NCI-H2196 (cell line): ENCODE measurements around the gene CEP83.
A peak's percentile ranks its signal among the peaks of the same experiment; 100 is the strongest.
"Not testable (repeated sequence)": the region's sequence is repeated elsewhere in the genome, so short reads cannot be mapped to it uniquely, and the experiment has no call there.

Source experiments
- DNase-seq: peaks from one replicate; lab custom pipeline; 2025; ENCODE audit not compliant: unreplicated experiment; lab: John Stamatoyannopoulos, UW

The CEP83 gene

GRCh38 chr12:94433744-94434143 lies 25.9 kb downstream of the CEP83 start:
- DNase-seq: no peak

GRCh38 chr12:94430304-94430703 lies 29.4 kb downstream of the CEP83 start:
- no peak for DNase-seq

GRCh38 chr12:94429633-94430032 lies 30.0 kb downstream of the CEP83 start:
- no peak for DNase-seq

GRCh38 chr12:94429191-94429590 lies 30.5 kb downstream of the CEP83 start:
- no peak for DNase-seq

- peak; percentile 70 for DNase-seq
Observed at GRCh38 chr12:94427501-94428381, 31.9 kb downstream of the CEP83 start.

GRCh38 chr12:94426049-94426448 lies 33.6 kb downstream of the CEP83 start:
- DNase-seq: no peak

DNA sequence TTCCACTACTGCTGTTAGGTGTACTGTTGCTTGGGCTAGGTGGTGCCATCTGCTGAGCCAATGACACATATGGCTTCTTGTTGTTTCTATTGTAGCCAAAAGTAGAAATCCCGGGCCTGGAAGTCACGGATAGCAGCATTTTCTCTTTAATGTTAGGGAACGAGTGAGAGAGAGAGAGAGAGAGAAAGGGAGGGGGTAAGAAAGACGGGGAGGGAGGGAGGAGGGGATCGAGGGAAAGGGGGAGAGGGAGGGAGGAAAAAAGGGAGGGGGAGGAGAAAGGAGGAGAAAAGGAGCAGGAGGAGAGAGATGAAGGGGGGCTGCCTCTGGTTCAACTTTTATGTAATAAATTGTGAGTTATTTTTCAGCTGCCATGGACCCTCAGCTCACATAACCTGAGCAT lies 34.8 kb downstream of the CEP83 start:
- DNase-seq: not testable (repeated sequence)

GRCh38 chr12:94421868-94422740 lies 37.6 kb downstream of the CEP83 start:
- no peak for DNase-seq

GRCh38 chr12:94418517-94418916 lies 41.1 kb downstream of the CEP83 start:
- DNase-seq: no peak

DNA sequence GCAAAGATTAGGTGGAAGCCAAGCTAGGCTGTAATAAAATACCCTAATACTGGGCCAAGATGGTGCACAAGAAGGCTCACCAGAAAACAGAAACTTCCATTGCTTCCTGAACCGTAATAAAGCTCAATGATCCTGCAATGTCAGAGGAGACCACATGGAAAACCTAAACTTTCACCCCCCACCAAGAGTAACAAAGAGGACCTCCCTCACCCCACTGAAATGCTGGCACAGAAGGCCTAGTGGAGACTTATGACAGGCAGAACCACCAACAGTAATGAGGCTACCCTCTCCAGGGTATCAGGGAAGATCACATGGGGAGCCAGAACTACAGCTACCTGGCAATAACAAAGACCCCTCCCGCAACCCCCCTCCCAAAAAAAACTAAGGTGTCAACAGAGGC lies 43.1 kb downstream of the CEP83 start:
- DNase-seq: no peak

DNA sequence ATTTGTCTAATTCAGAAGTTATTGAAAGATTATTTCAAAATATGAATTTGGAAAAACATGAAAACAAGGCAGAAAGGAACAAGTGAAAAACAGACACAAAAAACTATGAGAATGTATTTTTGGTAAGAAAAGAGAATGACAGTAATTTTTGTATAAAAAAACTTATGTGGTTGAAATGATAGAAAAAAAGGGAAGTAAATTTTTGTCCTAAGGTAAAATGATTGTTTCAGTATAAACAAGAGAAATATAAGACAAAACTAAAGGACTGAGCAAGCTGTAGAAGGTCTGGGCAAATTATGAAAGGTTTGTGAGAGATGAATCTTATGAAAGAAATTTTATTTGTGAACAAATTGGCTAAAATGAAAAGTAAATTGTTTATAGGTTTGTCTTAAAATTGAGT lies 44.6 kb downstream of the CEP83 start:
- no peak for DNase-seq

- no peak for DNase-seq
Observed at GRCh38 chr12:94405413-94406116, 54.1 kb downstream of the CEP83 start.

DNA sequence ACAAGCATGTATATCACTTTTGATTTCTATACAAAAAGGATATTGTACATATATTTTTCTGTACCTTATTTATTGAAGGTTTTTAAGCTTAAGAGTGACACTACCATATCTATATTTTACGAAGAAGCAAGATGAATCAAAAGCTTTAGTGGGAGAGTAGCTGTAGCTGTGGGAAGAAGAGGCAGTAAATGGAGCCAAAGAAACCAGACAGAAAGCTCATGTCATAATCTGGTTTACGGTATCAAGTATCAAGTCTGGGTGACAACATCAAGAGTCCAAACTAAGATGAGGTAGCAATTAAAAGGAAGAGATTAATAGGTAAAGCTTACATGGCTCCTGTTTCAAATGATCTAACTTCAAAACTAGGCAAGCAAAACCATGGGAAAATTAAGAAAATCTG lies 54.8 kb downstream of the CEP83 start:
- DNase-seq: no peak

GRCh38 chr12:94401326-94401725 lies 58.3 kb downstream of the CEP83 start:
- DNase-seq: no peak

DNA sequence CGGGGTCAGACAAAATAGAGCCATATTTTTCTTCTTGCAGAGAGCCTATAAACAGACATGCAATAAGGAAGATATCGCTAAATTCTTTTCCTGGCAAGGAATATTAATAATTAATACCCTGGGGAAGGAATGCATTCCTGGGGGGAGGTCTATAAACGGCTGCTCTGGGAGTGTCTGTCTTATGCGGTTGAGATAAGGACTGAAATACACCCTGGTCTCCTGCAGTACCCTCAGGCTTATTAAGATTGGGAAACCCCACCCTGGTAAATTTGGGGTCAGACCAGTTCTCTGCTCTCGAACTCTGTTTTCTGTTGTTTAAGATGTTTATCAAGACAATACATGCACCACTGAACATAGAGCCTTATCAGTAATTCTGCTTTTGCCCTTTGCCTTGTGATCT lies 61.0 kb downstream of the CEP83 start:
- DNase-seq: not testable (repeated sequence)

GRCh38 chr12:94397401-94397800 lies 62.3 kb downstream of the CEP83 start:
- DNase-seq: no peak

- DNase-seq: not testable (repeated sequence)
Observed at GRCh38 chr12:94396014-94396413, 63.7 kb downstream of the CEP83 start.

GRCh38 chr12:94390130-94390485 lies 69.6 kb downstream of the CEP83 start:
- no peak for DNase-seq

GRCh38 chr12:94389482-94390129 lies 70.1 kb downstream of the CEP83 start:
- DNase-seq: not testable (repeated sequence)

- no peak for DNase-seq
Observed at GRCh38 chr12:94386422-94386821, 73.2 kb downstream of the CEP83 start.

DNA sequence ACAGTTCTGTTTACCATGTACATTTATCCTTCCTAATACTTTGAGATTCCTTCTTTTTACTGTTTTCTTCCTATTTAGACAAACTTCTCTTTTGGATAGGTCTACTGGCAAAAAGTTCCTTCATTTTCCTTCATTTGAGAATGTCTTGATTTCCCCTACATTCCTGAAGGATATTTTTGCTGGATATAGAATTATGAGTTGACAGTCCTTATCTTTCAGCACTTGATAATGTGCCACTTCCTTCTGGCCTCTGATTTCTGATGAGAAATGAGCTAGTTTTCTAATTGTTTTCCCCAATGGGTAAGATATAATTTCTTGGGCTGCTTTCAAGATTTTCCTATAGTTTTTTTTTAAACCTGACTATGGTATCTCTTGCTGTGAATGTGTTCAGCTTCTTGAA lies 75.6 kb downstream of the CEP83 start:
- DNase-seq: no peak
